ENCODE data around the gene ZNF205.

DNA sequence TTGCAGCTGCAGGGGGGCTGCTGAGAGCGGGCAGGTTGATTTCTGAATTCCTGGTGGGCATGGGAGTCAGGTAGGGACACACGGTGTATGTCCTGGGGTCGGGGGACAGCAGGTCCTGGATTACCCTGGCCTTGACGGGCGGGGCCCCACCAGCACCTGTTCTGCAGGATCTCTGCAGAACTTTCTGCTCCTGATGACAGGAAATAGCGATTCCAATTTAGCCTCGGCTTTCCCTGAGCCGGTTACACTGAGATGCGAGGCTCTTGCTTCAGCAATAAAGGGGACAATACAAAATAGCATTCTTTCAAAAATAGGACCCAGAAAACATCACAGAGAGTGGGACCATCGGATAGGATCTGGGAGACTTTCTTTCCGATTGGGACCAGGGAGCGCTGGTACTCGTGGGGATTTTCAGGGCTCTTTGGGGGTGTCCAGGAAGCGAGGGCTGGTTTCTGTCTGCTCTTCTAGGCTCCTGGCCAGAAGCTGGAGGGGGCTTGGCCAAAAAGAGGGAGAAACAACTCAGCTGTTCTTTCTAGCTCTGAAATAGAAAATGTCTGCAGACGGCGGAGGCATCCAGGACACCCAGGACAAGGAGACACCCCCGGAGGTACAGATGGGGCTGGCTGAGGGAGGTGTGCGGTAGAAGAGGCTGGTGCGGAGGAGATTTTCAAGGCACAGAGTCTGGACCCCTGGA is 642 bp downstream of the ZNF205 start:
- TF ChIP-seq, protein P1, sequence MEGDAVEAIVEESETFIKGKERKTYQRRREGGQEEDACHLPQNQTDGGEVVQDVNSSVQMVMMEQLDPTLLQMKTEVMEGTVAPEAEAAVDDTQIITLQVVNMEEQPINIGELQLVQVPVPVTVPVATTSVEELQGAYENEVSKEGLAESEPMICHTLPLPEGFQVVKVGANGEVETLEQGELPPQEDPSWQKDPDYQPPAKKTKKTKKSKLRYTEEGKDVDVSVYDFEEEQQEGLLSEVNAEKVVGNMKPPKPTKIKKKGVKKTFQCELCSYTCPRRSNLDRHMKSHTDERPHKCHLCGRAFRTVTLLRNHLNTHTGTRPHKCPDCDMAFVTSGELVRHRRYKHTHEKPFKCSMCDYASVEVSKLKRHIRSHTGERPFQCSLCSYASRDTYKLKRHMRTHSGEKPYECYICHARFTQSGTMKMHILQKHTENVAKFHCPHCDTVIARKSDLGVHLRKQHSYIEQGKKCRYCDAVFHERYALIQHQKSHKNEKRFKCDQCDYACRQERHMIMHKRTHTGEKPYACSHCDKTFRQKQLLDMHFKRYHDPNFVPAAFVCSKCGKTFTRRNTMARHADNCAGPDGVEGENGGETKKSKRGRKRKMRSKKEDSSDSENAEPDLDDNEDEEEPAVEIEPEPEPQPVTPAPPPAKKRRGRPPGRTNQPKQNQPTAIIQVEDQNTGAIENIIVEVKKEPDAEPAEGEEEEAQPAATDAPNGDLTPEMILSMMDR (IDR thresholded peaks at IDR 0.05), result no peak
- no peak for TF ChIP-seq POLR2A (IDR thresholded peaks at IDR 0.05)
